ENCODE results near the gene SGPP2.
"Not testable (repeated sequence)": the region's sequence is repeated elsewhere in the genome, so short reads cannot be mapped to it uniquely, and the experiment has no call there.

Gene SGPP2

DNA sequence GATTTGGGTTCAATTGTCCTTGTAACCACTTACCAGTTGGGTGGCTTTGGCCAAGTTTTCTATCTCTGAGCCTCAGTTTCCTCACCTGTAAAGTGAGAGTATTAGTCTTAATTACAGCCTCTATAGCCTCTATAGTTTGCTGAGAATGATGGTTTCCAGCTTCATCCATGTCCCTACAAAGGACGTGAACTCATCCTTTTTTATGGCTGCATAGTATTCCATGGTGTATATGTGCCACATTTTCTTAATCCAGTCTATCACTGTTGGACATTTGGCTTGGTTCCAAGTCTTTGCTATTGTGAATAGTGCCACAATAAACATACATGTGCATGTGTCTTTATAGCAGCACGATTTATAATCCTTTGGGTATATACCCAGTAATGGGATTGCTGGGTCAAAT is 12.0 kb upstream of the SGPP2 start:
- not testable (repeated sequence) for H3K27me3 ChIP-seq (ENCODE audit: control insufficient read depth, insufficient read depth, low read length); H3K27ac ChIP-seq (ENCODE audit: low read depth, low read length); H3K4me3 ChIP-seq (ENCODE audit: low read length); H3K36me3 ChIP-seq (ENCODE audit: control insufficient read depth, insufficient read depth, low read length); H3K9ac ChIP-seq (ENCODE audit: low read length); H3K4me1 ChIP-seq (ENCODE audit: control insufficient read depth, insufficient read depth, low read length)

DNA sequence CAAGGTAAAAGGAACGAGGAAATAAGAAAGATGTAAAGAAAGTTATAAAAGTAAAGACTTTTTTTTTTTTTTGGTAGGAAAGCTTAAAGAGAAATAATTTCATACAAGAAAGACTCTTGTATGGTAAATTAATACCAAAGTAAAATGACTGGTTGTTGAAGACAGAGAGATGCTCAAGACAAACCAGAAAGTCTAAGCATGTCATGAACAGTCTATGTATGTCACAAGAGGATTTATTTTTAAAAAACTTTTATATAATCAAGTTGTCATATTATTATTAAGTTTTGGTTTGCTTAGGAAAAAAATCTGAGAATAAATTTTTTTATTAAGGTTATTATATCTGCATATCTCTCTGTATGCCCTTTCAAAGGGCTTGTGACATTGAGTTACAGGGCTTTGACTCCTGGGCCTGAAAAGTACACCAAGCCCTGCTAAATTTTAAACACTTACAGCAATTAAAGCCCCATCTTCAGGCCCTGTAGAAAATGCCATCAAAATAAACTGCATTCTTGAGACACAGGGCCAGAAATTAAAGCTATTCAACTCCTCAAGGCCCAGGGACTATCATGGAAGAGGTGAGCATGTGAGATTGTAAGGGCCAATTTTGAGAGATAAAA is 10.9 kb upstream of the SGPP2 start:
- Histone ChIP-seq H3K4me3 (ENCODE audit: low read length) (no peak overlapping the region), H3K4me1 (ENCODE audit: control insufficient read depth, insufficient read depth, low read length) (no peaks in the 10 kb centered on the region), H3K27me3 (ENCODE audit: control insufficient read depth, insufficient read depth, low read length) (no peaks in the 10 kb centered on the region), H3K36me3 (ENCODE audit: control insufficient read depth, insufficient read depth, low read length) (no peaks in the 10 kb centered on the region), H3K9ac (ENCODE audit: low read length) (no peak overlapping the region), H3K27ac (ENCODE audit: low read depth, low read length) (no peak overlapping the region)

DNA sequence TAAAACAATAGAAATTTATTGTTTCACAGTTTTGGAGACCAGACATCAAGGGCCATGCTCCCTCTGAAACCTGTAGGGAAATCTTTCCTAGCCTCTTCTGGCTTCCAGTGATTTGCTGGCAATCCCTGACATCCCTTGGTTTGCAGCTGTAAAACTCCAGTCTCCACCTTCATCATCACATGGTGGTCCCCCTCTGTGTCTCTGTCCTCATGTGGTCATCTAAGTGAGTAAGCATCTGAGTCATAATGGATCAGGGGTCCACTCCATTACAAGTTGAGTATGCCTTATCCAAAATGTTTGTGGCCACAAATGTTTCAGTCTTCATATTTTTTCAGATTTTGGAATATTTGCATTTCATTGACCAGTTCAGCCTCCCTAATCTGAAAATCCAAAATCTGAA is 5.6 kb upstream of the SGPP2 start:
- H3K9ac ChIP-seq (ENCODE audit: low read length): no peak overlapping the region
- no peaks in the 10 kb centered on the region for H3K4me1 ChIP-seq (ENCODE audit: control insufficient read depth, insufficient read depth, low read length)
- no peak overlapping the region for H3K4me3 ChIP-seq (ENCODE audit: low read length)
- no peaks in the 10 kb centered on the region for H3K36me3 ChIP-seq (ENCODE audit: control insufficient read depth, insufficient read depth, low read length)
- peaks cover 2% of the 10 kb centered on the region for H3K27me3 ChIP-seq (ENCODE audit: control insufficient read depth, insufficient read depth, low read length)
- no peak overlapping the region for H3K27ac ChIP-seq (ENCODE audit: low read depth, low read length)

DNA sequence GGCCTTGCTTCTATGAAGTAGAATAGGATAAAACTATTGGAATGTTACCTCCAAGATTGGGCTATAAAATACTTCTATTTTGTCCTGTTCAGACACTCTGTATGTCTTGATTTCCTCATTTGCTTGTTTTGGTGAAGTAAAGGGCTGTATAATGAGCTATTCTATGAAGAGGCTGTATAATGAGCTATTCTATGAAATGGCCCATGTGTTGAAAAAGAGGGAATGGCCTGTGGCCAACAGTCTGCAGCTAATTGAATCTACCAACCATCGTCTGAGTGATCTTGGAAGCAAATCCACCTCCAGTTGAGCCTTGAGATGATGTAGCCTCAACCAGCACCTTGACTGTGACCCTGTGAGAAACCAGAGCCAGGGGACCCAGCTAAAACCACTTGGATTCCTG is 3.8 kb upstream of the SGPP2 start:
- Histone ChIP-seq H3K4me3 (ENCODE audit: low read length) (no peak overlapping the region), H3K4me1 (ENCODE audit: control insufficient read depth, insufficient read depth, low read length) (no peaks in the 10 kb centered on the region), H3K27me3 (ENCODE audit: control insufficient read depth, insufficient read depth, low read length) (peaks cover 9% of the 10 kb centered on the region), H3K36me3 (ENCODE audit: control insufficient read depth, insufficient read depth, low read length) (no peaks in the 10 kb centered on the region), H3K9ac (ENCODE audit: low read length) (no peak overlapping the region), H3K27ac (ENCODE audit: low read depth, low read length) (no peak overlapping the region)

DNA sequence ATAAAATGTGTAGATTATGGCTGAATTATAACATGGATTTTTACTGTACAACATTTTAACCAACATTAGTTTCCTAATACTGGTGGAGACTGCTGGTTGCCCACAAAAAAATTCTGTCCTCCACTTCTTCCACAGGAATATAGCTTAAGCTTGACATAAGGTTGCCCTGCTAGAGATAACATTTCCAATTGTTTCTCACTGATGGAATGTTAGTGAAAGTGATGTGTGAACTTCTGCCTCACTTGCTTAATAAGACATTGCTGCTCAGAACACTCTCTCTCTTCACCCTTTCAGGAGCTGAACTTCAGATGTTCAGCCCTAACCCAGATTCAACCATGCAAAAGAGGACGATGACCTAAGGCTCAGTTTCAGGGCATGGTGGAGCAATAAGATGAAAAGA is 2.7 kb upstream of the SGPP2 start:
- H3K4me3 ChIP-seq (ENCODE audit: low read length): no peak overlapping the region
- H3K27me3 ChIP-seq (ENCODE audit: control insufficient read depth, insufficient read depth, low read length): peaks cover 9% of the 10 kb centered on the region
- no peaks in the 10 kb centered on the region for H3K4me1 ChIP-seq (ENCODE audit: control insufficient read depth, insufficient read depth, low read length)
- H3K27ac ChIP-seq (ENCODE audit: low read depth, low read length): no peak overlapping the region
- H3K9ac ChIP-seq (ENCODE audit: low read length): no peak overlapping the region
- no peaks in the 10 kb centered on the region for H3K36me3 ChIP-seq (ENCODE audit: control insufficient read depth, insufficient read depth, low read length)

DNA sequence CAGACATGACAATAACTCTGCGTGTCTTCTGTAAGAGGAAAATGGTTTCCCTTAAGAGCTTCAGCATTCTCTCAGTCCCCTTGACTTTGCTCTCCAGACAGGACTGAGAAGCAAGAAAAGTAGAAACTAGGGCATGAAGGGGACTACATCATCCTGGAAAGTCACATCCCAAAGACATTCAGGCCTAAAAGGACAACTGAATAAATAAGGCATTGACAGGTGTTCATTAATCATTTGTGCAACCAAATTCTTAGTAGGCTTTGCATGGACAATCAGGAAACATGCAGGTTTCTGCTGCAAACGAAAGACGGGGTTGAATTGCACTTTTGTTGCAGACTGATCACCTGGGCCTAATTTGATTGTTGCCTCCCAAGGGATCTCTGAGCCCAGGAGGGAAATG is 1.2 kb upstream of the SGPP2 start:
- H3K9ac ChIP-seq (ENCODE audit: low read length): no peak overlapping the region
- peaks cover 9% of the 10 kb centered on the region for H3K27me3 ChIP-seq (ENCODE audit: control insufficient read depth, insufficient read depth, low read length)
- H3K27ac ChIP-seq (ENCODE audit: low read depth, low read length): no peak overlapping the region
- H3K36me3 ChIP-seq (ENCODE audit: control insufficient read depth, insufficient read depth, low read length): no peaks in the 10 kb centered on the region
- H3K4me1 ChIP-seq (ENCODE audit: control insufficient read depth, insufficient read depth, low read length): no peaks in the 10 kb centered on the region
- H3K4me3 ChIP-seq (ENCODE audit: low read length): no peak overlapping the region

DNA sequence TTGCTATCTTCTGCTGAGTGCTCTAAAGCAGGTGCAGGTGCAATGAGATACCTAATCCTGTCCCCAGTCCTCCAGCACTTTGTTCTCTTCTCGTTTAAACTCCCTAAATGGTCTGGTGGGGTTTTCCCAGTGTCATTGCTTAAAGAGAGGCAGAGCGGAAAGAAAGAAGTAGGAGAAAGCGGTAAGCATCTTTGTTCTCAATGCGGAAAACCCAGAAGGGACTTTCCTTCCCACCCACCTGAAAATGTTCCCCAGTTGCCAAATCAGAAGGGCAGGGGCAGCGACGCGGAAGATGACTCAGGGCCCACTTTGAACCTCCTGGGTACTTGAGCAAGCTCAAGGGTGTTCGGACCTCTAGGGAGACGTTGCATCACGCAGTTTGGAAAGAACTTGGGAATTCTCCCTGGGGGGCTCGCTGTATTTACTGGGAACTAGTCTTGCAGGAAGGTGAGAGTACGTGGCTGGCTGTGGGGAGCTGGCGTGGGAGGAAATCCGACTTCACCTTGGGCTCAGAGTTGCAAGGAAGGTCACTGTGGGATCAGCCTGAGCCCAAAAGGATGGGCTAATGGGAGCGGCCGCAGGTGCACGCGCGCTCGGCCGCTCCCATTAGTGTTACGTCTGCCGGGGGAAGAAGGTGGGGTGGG is 589 bp upstream of the SGPP2 start:
- H3K27me3 ChIP-seq (ENCODE audit: control insufficient read depth, insufficient read depth, low read length): peaks cover 9% of the 10 kb centered on the region
- no peaks in the 10 kb centered on the region for H3K4me1 ChIP-seq (ENCODE audit: control insufficient read depth, insufficient read depth, low read length)
- no peaks in the 10 kb centered on the region for H3K36me3 ChIP-seq (ENCODE audit: control insufficient read depth, insufficient read depth, low read length)
- H3K4me3 ChIP-seq (ENCODE audit: low read length): peak overlapping the region; percentile 49
- no peak overlapping the region for H3K9ac ChIP-seq (ENCODE audit: low read length)
- no peak overlapping the region for H3K27ac ChIP-seq (ENCODE audit: low read depth, low read length)

DNA sequence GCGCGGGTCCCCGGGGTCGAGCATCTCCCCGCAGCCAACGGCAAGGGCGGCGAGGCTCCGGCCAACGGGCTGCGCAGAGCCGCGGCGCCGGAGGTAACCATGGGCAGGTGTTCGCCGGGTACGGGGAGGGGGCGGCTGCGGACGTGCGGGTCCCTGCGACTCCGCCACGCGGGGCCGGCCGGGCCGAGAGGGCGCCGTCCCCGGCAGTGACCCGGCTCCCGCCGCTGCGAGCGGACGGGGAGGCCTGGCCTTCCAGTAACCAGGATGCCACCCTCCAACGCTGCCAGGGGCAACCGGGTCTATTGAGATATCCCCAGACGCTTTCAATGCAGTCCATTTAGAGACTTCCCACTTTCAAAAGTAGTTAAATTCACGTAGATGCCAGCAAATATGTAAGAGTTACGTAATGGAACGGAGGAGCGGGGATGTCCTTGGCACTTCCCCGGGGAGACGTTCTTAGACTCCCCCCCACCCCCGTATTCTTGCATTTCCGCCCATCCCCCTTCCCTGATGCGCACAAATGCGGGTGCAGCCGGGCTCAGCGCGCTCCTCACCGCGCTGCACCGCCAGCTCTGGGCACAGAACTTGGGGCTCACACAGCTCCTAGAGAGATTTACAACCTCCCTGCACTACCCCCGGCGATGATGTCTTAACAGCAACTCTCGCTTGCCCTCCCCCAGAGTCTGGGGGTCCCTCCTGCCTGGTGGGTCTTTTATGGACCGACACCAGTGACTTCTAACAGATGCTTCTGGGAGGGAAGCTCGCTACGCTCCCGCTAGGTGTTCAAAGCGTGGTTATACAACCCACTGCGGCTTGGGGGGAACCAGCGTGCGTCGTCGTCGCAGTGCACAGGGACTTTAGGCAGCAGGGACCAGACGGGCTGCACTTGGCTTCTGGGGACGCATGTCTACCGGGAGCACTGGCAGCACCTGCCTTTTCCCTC is 657 bp downstream of the SGPP2 start:
- Histone ChIP-seq H3K27me3 (ENCODE audit: control insufficient read depth, insufficient read depth, low read length) (peaks cover 9% of the 10 kb centered on the region), H3K4me3 (ENCODE audit: low read length) (peak overlapping the region; percentile 65), H3K36me3 (ENCODE audit: control insufficient read depth, insufficient read depth, low read length) (no peaks in the 10 kb centered on the region), H3K9ac (ENCODE audit: low read length) (peak overlapping the region; percentile 36), H3K27ac (ENCODE audit: low read depth, low read length) (no peak overlapping the region), H3K4me1 (ENCODE audit: control insufficient read depth, insufficient read depth, low read length) (no peaks in the 10 kb centered on the region)

DNA sequence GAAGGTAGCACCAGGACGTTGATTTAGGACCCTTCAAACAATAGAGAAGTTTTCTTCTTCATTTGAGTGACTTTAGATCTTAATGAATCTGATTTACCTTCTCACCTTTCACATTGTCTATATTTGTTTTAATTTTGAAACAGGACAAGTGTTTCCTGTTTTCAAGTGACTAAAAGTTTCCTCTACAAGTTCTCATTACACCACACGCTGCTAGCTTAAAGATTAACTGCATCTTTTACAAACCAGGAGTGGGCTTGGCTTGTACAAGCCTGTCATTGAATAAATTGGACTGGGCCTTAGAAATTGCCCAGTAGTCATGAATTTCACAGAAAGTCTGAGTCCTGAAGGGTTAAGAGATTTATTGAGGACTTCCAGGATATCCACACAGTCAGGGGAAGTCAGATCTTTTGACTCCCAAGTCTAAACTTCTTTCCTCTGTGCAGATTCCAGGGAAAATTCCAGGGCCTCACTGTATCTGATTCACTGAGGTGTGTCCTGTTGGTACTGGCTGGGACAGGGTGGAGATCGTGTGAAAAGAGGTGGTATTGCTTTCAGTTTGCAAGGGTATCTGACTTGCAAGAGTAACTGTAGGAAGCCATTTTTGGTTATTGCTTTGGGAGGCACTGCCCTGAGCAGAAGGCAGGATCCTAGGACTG is 3.4 kb downstream of the SGPP2 start:
- Histone ChIP-seq H3K27me3 (ENCODE audit: control insufficient read depth, insufficient read depth, low read length) (peaks cover 11% of the 10 kb centered on the region), H3K27ac (ENCODE audit: low read depth, low read length) (no peak overlapping the region), H3K36me3 (ENCODE audit: control insufficient read depth, insufficient read depth, low read length) (no peaks in the 10 kb centered on the region), H3K4me1 (ENCODE audit: control insufficient read depth, insufficient read depth, low read length) (no peaks in the 10 kb centered on the region), H3K4me3 (ENCODE audit: low read length) (no peak overlapping the region), H3K9ac (ENCODE audit: low read length) (no peak overlapping the region)

DNA sequence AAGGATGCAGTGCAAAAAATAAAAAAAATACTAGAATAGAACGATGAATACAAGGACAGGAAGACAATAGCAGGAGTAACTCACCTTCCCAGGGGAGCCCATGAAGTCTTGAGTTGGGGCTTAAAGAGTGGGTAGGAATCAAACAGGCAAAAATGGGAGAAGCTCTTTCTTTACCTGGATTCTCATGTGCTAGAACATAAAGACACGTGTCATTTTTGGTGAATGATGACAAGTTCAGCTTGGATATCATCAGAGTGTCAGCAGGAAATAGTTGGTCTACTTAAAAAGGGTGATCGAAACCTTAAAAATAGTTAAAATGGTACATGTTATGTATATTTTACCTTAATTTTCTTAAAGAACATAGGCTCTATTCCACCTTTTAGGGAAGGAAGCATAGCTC is 5.7 kb downstream of the SGPP2 start:
- peaks cover 3% of the 10 kb centered on the region for H3K27me3 ChIP-seq (ENCODE audit: control insufficient read depth, insufficient read depth, low read length)
- H3K27ac ChIP-seq (ENCODE audit: low read depth, low read length): no peak overlapping the region
- no peak overlapping the region for H3K4me3 ChIP-seq (ENCODE audit: low read length)
- H3K9ac ChIP-seq (ENCODE audit: low read length): no peak overlapping the region
- H3K36me3 ChIP-seq (ENCODE audit: control insufficient read depth, insufficient read depth, low read length): no peaks in the 10 kb centered on the region
- H3K4me1 ChIP-seq (ENCODE audit: control insufficient read depth, insufficient read depth, low read length): no peaks in the 10 kb centered on the region

DNA sequence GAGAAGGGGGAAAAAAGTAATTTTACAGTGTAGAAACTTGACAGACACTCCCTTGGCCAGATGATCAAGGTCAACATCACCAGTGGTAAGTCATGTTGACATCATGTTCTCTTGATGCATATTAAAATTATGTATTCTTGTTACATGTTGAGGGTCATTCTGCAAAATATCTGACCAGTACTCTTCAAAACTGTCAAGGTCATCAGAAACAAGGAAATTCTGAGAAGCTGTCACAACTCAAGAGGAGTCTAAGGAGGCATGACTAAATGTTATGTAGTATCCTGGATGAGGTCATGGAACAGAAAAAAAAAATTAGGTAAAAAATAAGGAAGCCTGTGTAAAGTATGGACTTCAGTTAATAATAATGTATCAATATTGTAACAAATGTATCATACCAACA is 6.3 kb downstream of the SGPP2 start:
- no peaks in the 10 kb centered on the region for H3K4me1 ChIP-seq (ENCODE audit: control insufficient read depth, insufficient read depth, low read length)
- no peak overlapping the region for H3K27ac ChIP-seq (ENCODE audit: low read depth, low read length)
- no peak overlapping the region for H3K9ac ChIP-seq (ENCODE audit: low read length)
- H3K4me3 ChIP-seq (ENCODE audit: low read length): no peak overlapping the region
- peaks cover 3% of the 10 kb centered on the region for H3K27me3 ChIP-seq (ENCODE audit: control insufficient read depth, insufficient read depth, low read length)
- H3K36me3 ChIP-seq (ENCODE audit: control insufficient read depth, insufficient read depth, low read length): no peaks in the 10 kb centered on the region

DNA sequence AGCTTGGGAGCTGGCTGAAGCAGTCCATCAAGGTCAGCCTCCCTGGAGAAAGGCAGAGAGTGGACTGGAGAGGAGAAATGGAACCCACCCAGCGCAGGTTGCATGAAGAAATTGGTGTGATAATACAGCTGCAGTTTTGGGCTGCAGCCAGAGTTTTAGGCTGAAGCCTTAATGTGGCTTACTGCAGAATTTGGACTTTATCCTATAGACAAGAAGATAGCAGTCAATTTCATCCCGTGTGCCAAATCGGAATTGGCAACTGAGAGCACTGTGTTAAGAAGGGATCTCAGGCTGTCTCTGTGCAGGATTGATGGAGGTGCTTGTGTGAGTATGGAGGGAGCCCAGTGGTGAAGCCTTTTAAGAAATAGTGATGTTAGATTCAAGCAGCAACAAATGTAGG is 7.5 kb downstream of the SGPP2 start:
- H3K4me1 ChIP-seq (ENCODE audit: control insufficient read depth, insufficient read depth, low read length): no peaks in the 10 kb centered on the region
- H3K4me3 ChIP-seq (ENCODE audit: low read length): no peak overlapping the region
- peaks cover 3% of the 10 kb centered on the region for H3K27me3 ChIP-seq (ENCODE audit: control insufficient read depth, insufficient read depth, low read length)
- H3K36me3 ChIP-seq (ENCODE audit: control insufficient read depth, insufficient read depth, low read length): no peaks in the 10 kb centered on the region
- H3K27ac ChIP-seq (ENCODE audit: low read depth, low read length): no peak overlapping the region
- no peak overlapping the region for H3K9ac ChIP-seq (ENCODE audit: low read length)

Data from rectal smooth muscle tissue (tissue), 1 donor.